SK-N-SH treated with all-trans-retinoic acid at 6 μM for 48 hours (cell line): ENCODE results near the gene APCDD1L.

Source experiments
- ATAC-seq: fragments of 200-7000 bp; cut with Tn5 transposase; 3 replicates; pipeline ENCODE4 v1.9.1; 2020; ENCODE audit warnings: mild to moderate bottlenecking, moderate library complexity
- BACH2 ChIP-seq: fragments of 250-450 bp; sonication (Bioruptor Pico); IDR thresholded peaks from 2 replicates; pipeline ENCODE4 v1.9.0; 2021; ENCODE audit warnings: mild to moderate bottlenecking, borderline replicate concordance
- GLIS3 ChIP-seq: fragments of 250-450 bp; sonication (Bioruptor Pico); IDR thresholded peaks from 2 replicates; pipeline ENCODE4 v1.5.0; 2020; ENCODE audit warnings: mild to moderate bottlenecking, moderate library complexity
- OSR1 ChIP-seq: fragments of 250-450 bp; sonication (Bioruptor Pico); IDR thresholded peaks from 2 replicates; pipeline ENCODE4 v1.8.0; 2022; ENCODE audit warnings: moderate library complexity, mild to moderate bottlenecking, inconsistent platforms
- PPARA ChIP-seq: fragments of 250-450 bp; sonication (Bioruptor Pico); IDR thresholded peaks from 2 replicates; pipeline ENCODE4 v1.5.0; 2020; ENCODE audit warnings: mild to moderate bottlenecking, borderline replicate concordance
- RARB ChIP-seq: fragments of 250-450 bp; sonication (Bioruptor Pico); IDR thresholded peaks from 2 replicates; pipeline ENCODE4 v1.8.0; 2021; ENCODE audit warnings: mild to moderate bottlenecking, moderate library complexity
- TCF4 ChIP-seq: fragments of 250-450 bp; sonication (Bioruptor Pico); IDR thresholded peaks from 2 replicates; pipeline ENCODE4 v1.8.0; 2021; ENCODE audit warnings: mild to moderate bottlenecking, moderate library complexity, borderline replicate concordance
- TOX ChIP-seq: fragments of 250-450 bp; sonication (Bioruptor Pico); IDR thresholded peaks from 2 replicates; pipeline ENCODE4 v1.8.0; 2021; ENCODE audit warnings: mild to moderate bottlenecking, moderate library complexity, borderline replicate concordance
- ZC3H10 ChIP-seq: fragments of 250-450 bp; sonication (Bioruptor Pico); IDR thresholded peaks from 2 replicates; pipeline ENCODE4 v1.5.1; 2021; ENCODE audit warnings: mild to moderate bottlenecking, moderate library complexity
- ZFP3 ChIP-seq: fragments of 250-450 bp; sonication (Bioruptor Pico); IDR thresholded peaks from 2 replicates; pipeline ENCODE4 v1.5.0; 2020; ENCODE audit warnings: mild to moderate bottlenecking, moderate library complexity
- ZFP30 ChIP-seq: fragments of 450-650 bp; formaldehyde crosslinking; IDR thresholded peaks from 2 replicates; pipeline ENCODE4 v1.5.0; 2022; ENCODE audit warnings: mild to moderate bottlenecking, moderate library complexity
- ZNF565 ChIP-seq: fragments of 450-650 bp; formaldehyde crosslinking; conservative IDR thresholded peaks from 2 replicates; pipeline ENCODE4 v1.5.0; 2020; ENCODE audit warnings: low read depth, mild to moderate bottlenecking, moderate library complexity
- ZNF70 ChIP-seq: fragments of 450-650 bp; formaldehyde crosslinking; IDR thresholded peaks from 2 replicates; pipeline ENCODE4 v1.5.0; 2020; ENCODE audit warnings: mild to moderate bottlenecking, moderate library complexity
- ZNF8 ChIP-seq: fragments of 450-650 bp; formaldehyde crosslinking; IDR thresholded peaks from 2 replicates; pipeline ENCODE4 v1.5.0; 2020; ENCODE audit warnings: mild to moderate bottlenecking, moderate library complexity
- TF ChIP-seq, protein P1 (sequence below): fragments of 250-450 bp; sonication (Bioruptor Pico); IDR thresholded peaks from 2 replicates; pipeline ENCODE4 v1.5.1; 2021; ENCODE audit warnings: mild to moderate bottlenecking, moderate library complexity
- TF ChIP-seq, protein P2 (sequence below): fragments of 250-450 bp; sonication (Bioruptor Pico); IDR thresholded peaks from 2 replicates; pipeline ENCODE4 v1.5.0; 2020; ENCODE audit warnings: mild to moderate bottlenecking, moderate library complexity
- TF ChIP-seq, protein P3 (sequence below): fragments of 250-450 bp; sonication (Bioruptor Pico); IDR thresholded peaks from 2 replicates; pipeline ENCODE4 v1.8.0; 2020; ENCODE audit warnings: mild to moderate bottlenecking, moderate library complexity, borderline replicate concordance
- TF ChIP-seq, protein P4 (sequence below): fragments of 250-450 bp; sonication (Bioruptor Pico); IDR thresholded peaks from 2 replicates; pipeline ENCODE4 v1.8.0; 2021; ENCODE audit warnings: low read depth, mild to moderate bottlenecking, moderate library complexity, borderline replicate concordance
- TF ChIP-seq, protein P5 (sequence below): fragments of 250-450 bp; sonication (Bioruptor Pico); IDR thresholded peaks from 2 replicates; pipeline ENCODE4 v1.5.1; 2020; ENCODE audit warnings: low read depth, mild to moderate bottlenecking, moderate library complexity

Gene APCDD1L

DNA sequence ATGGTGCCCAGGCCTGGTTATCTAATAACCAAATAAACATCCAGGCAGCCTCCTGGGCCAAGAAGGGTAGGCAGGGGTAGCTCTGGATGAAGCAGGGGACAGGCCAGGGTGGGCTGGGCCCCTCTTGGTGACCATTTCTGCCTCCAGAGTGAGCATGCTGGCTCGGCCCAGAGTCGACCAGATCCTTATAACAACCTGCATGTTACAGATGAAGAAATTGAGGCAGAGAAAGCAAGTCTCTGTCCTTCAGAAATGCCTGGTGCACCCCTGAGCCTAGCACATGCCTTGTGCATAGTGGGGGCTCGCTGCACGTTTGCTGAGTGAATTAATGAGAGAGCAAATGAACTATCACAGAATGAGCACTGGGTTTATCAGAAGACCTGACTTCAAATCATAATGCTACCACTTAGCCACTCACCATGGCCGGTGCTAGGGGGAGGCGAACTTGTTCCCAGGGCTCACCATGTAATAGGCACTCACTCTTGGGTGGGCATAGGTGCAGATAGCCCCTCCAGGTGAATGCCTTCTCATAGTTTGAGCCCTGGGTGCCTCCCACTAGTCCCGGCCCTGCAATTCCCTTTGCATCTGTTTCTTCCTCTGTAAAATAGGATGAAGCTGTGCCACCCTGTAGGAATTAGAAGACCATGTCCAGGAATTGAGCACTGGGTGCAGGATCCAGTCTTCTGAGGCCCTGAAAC lies 3.8 kb upstream of the APCDD1L start (continued):
- TF ChIP-seq RARB (CRISPR knock-in tag) (no peak), ZFP3 (CRISPR knock-in tag) (no peak), OSR1 (no peak), ZNF8 (CRISPR knock-in tag) (no peak)
- TF ChIP-seq, protein P1, sequence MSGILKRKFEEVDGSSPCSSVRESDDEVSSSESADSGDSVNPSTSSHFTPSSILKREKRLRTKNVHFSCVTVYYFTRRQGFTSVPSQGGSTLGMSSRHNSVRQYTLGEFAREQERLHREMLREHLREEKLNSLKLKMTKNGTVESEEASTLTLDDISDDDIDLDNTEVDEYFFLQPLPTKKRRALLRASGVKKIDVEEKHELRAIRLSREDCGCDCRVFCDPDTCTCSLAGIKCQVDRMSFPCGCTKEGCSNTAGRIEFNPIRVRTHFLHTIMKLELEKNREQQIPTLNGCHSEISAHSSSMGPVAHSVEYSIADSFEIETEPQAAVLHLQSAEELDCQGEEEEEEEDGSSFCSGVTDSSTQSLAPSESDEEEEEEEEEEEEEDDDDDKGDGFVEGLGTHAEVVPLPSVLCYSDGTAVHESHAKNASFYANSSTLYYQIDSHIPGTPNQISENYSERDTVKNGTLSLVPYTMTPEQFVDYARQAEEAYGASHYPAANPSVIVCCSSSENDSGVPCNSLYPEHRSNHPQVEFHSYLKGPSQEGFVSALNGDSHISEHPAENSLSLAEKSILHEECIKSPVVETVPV (CRISPR knock-in tag) = no peak
- TF ChIP-seq, all 23 proteins: peak for 0

DNA sequence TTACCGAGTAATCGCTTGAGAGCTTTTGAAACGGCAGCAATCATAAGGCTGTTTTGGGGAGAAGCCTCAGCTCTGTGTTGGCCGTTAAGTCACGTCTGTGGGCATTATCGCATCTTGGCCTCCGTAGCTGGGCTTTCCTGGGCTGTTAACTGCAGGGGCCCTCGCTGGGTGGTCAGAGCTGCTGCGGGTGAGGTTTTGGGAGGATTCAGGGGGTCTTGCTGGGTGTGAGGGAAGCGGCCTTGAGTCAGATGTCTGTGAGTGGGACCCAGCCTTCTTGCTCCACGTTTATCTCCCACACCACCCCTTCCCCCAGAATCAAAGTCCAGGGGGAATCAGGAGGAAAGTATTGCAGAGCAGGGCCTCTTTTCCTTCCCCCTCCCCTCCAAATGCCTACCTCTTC lies 3.2 kb upstream of the APCDD1L start:
- ATAC-seq = no peak
- TF ChIP-seq TCF4 (CRISPR knock-in tag) = no peak
- TF ChIP-seq GLIS3 (CRISPR knock-in tag) = no peak
- TF ChIP-seq, protein P2, sequence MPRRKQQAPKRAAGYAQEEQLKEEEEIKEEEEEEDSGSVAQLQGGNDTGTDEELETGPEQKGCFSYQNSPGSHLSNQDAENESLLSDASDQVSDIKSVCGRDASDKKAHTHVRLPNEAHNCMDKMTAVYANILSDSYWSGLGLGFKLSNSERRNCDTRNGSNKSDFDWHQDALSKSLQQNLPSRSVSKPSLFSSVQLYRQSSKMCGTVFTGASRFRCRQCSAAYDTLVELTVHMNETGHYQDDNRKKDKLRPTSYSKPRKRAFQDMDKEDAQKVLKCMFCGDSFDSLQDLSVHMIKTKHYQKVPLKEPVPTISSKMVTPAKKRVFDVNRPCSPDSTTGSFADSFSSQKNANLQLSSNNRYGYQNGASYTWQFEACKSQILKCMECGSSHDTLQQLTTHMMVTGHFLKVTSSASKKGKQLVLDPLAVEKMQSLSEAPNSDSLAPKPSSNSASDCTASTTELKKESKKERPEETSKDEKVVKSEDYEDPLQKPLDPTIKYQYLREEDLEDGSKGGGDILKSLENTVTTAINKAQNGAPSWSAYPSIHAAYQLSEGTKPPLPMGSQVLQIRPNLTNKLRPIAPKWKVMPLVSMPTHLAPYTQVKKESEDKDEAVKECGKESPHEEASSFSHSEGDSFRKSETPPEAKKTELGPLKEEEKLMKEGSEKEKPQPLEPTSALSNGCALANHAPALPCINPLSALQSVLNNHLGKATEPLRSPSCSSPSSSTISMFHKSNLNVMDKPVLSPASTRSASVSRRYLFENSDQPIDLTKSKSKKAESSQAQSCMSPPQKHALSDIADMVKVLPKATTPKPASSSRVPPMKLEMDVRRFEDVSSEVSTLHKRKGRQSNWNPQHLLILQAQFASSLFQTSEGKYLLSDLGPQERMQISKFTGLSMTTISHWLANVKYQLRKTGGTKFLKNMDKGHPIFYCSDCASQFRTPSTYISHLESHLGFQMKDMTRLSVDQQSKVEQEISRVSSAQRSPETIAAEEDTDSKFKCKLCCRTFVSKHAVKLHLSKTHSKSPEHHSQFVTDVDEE (CRISPR knock-in tag) = no peak
- TF ChIP-seq, protein P3, sequence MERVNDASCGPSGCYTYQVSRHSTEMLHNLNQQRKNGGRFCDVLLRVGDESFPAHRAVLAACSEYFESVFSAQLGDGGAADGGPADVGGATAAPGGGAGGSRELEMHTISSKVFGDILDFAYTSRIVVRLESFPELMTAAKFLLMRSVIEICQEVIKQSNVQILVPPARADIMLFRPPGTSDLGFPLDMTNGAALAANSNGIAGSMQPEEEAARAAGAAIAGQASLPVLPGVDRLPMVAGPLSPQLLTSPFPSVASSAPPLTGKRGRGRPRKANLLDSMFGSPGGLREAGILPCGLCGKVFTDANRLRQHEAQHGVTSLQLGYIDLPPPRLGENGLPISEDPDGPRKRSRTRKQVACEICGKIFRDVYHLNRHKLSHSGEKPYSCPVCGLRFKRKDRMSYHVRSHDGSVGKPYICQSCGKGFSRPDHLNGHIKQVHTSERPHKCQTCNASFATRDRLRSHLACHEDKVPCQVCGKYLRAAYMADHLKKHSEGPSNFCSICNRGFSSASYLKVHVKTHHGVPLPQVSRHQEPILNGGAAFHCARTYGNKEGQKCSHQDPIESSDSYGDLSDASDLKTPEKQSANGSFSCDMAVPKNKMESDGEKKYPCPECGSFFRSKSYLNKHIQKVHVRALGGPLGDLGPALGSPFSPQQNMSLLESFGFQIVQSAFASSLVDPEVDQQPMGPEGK (CRISPR knock-in tag) = no peak
- TF ChIP-seq, protein P4, sequence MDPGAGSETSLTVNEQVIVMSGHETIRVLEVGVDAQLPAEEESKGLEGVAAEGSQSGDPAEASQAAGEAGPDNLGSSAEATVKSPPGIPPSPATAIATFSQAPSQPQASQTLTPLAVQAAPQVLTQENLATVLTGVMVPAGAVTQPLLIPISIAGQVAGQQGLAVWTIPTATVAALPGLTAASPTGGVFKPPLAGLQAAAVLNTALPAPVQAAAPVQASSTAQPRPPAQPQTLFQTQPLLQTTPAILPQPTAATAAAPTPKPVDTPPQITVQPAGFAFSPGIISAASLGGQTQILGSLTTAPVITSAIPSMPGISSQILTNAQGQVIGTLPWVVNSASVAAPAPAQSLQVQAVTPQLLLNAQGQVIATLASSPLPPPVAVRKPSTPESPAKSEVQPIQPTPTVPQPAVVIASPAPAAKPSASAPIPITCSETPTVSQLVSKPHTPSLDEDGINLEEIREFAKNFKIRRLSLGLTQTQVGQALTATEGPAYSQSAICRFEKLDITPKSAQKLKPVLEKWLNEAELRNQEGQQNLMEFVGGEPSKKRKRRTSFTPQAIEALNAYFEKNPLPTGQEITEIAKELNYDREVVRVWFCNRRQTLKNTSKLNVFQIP (CRISPR knock-in tag) = no peak
- TF ChIP-seq PPARA (CRISPR knock-in tag) = no peak
- TF ChIP-seq ZNF70 = no peak
- TF ChIP-seq, protein P5, sequence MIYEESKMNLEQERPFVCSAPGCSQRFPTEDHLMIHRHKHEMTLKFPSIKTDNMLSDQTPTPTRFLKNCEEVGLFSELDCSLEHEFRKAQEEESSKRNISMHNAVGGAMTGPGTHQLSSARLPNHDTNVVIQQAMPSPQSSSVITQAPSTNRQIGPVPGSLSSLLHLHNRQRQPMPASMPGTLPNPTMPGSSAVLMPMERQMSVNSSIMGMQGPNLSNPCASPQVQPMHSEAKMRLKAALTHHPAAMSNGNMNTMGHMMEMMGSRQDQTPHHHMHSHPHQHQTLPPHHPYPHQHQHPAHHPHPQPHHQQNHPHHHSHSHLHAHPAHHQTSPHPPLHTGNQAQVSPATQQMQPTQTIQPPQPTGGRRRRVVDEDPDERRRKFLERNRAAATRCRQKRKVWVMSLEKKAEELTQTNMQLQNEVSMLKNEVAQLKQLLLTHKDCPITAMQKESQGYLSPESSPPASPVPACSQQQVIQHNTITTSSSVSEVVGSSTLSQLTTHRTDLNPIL (CRISPR knock-in tag) = no peak
- TF ChIP-seq ZC3H10 = no peak
- no peak for TF ChIP-seq TOX (CRISPR knock-in tag)
- no peak for TF ChIP-seq BACH2 (CRISPR knock-in tag)
- TF ChIP-seq, protein P1 (CRISPR knock-in tag) = no peak
- no peak for TF ChIP-seq ZFP30 (CRISPR knock-in tag)
- TF ChIP-seq ZNF565 (CRISPR knock-in tag) = no peak
- no peak for TF ChIP-seq RARB (CRISPR knock-in tag)
